Measurements from ENCODE around the gene SLC35A3.

The SLC35A3 gene

DNA sequence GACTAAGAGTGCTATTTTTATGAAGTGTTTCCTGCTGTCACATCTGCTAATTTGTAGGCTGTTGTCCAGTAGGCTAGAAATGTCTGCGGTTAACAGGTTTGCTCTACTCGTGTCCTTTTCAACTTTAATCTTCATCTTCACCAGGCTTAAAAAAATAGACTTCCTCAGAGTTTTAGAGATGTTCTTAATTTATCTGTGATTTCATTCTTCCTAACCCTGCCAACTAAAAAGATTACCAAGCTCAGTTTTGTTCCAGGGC, 96.1 kb downstream of the SLC35A3 start:
- TF ChIP-seq CTCF (conservative IDR thresholded peaks at IDR 0.05) = no peak
- H3K27ac ChIP-seq = no peak overlapping the region

- no peak for TF ChIP-seq CTCF (conservative IDR thresholded peaks at IDR 0.05)
- no peak overlapping the region for H3K27ac ChIP-seq
These were observed 100.6 kb downstream of the SLC35A3 start for GRCh38 chr1:100070201-100070939.

- no peak for TF ChIP-seq CTCF (conservative IDR thresholded peaks at IDR 0.05)
- no peak overlapping the region for H3K27ac ChIP-seq
These were observed 103.7 kb downstream of the SLC35A3 start for GRCh38 chr1:100073531-100073930.

DNA sequence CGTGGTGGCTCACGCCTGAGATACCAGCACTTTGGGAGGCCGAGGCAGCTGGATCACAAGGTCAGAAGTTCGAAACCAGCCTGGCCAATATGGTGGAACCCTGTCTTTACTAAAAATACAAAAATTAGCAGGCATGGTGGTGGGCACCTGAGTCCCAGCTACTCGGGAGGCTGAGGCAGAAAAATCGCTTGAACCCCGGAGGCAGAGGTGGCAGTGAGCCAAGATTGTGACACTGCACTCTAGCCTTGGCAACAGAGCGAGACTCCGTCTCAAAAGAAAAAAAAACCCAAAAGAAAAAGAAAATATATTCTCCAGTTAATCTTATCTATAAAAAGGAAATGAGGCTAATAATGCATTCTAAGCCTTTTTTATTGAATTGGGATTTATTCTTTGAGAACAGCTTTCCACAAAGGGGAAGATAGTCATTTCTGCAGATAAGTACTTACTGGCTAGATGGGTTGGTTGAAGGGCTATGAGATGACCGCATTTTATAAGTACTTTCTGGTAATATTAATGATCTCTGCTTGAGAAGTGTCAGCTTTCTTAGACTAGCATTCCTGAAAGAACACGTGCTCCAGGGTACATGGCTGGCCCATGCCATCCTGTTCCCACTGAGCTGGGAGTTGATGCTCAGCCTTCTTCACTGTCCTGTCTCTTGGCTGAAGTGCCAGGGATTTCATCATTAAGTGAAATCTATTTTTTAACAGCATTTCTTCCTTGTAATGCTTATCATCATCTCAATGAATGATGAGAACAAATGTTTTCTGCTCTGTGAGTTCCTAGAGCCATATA, 105.0 kb downstream of the SLC35A3 start:
- no peak overlapping the region for H3K27ac ChIP-seq
- no peak for TF ChIP-seq CTCF (conservative IDR thresholded peaks at IDR 0.05)

DNA sequence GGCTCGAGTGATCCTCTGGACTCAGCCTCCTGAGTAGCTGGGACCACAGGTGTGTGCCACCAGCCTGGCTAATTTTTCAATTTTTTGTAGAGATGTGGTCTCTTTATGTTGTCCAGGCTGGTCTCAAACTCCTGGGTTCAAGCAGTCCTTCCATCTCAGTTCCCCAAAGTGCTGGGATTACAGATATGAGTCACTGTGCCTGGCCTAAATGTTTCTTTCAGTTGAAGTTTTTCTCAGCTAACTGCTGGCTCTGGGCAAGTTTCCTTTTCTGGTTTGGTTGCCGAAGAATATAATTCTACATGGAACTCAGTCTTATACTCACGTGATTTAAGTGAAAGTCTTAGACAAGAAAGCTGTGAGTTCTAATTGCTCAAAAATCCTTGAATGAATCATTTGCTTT, 106.0 kb downstream of the SLC35A3 start:
- H3K27ac ChIP-seq = no peak overlapping the region
- no peak for TF ChIP-seq CTCF (conservative IDR thresholded peaks at IDR 0.05)

GRCh38 chr1:100076319-100076718, 106.5 kb downstream of the SLC35A3 start:
- no peak for TF ChIP-seq CTCF (conservative IDR thresholded peaks at IDR 0.05)
- H3K27ac ChIP-seq = peak overlapping the region; percentile 68

- TF ChIP-seq CTCF (conservative IDR thresholded peaks at IDR 0.05) = no peak
- H3K27ac ChIP-seq = peak overlapping the region; percentile 68
These were observed 106.9 kb downstream of the SLC35A3 start for GRCh38 chr1:100076744-100077143.

Measured in VCaP (cell line).